HepG2 (cell line): ENCODE data around the gene DZANK1. TPM values are rescaled to one million over a fixed set of nuclear protein-coding genes. Genes with fewer than 3 reads are reported as not detected.
A peak's percentile ranks its signal among the peaks of the same experiment; 100 is the strongest.

ENCODE experiments used
- ATAC-seq: fragments of 200-7000 bp; cut with Tn5 transposase; 3 replicates; pipeline ENCODE4 v1.9.1; 2020; ENCODE audit warnings: mild to moderate bottlenecking, moderate library complexity
- BruUV-seq: library from RNA; stranded (reverse); fragments of 400-500 nt; replicated peaks from 2 replicates; lab custom pipeline; 2021; lab: Mats Ljungman, UMichigan
- CTCF ChIA-PET: fragments of 300-600 bp; formaldehyde crosslinking; extraction: SDS; loops from one replicate; lab custom pipeline; 2021; ENCODE audit warnings: low total read pairs, inconsistent platforms, low intra/inter-chr PET ratio; lab: Yijun Ruan, JAX
- POLR2A ChIA-PET: fragments of 350-600 bp; sonication (Branson Sonifier 250); formaldehyde crosslinking; loops from one replicate; lab custom pipeline; 2020; ENCODE audit warnings: antibody characterized with exemption, inconsistent platforms; lab: Yijun Ruan, JAX
- DNase-seq: peaks from one replicate; pipeline ENCODE4 v3.0.0-alpha.2; 2015; ENCODE audit warnings: low spot score
- FAIRE-seq: peaks from 3 replicates; lab custom pipeline; 2011; peaks lifted over from hg19 to GRCh38; lab: Jason Lieb, UNC
- H2AFZ ChIP-seq: one replicate; pipeline ENCODE4 v1.6.1; 2011; ENCODE audit warnings: low read length, inconsistent platforms
- H3K27ac ChIP-seq: fragments of 300-600 bp; 3 replicates; pipeline ENCODE4 v1.8.0; 2011; ENCODE audit warnings: mixed run types, mild to moderate bottlenecking, mixed read lengths, low read length, inconsistent platforms; ENCODE audit not compliant: insufficient read depth; ENCODE audit errors: extremely low read length
- H3K27me3 ChIP-seq, 2 experiments: fragments of 200-600 bp in 1 of 2; 2 replicates in 1 of 2; 3 replicates in 1 of 2; pipeline versions ENCODE4 v1.6.0 to v1.8.0; 2011; ENCODE audit warnings: low read length in 2 of 2, mild to moderate bottlenecking in 2 of 2, moderate library complexity in 2 of 2, inconsistent platforms in 1 of 2; ENCODE audit not compliant: insufficient read depth in 2 of 2, control insufficient read depth in 1 of 2
- H3K36me3 ChIP-seq, 2 experiments: fragments of 200-600 bp in 1 of 2; replicated peaks in 1 of 2; 2 replicates in 1 of 2; 3 replicates in 1 of 2; pipeline versions ENCODE4 v1.5.1 to v1.8.0; 2011; ENCODE audit warnings: low read length in 2 of 2, inconsistent platforms in 1 of 2; ENCODE audit not compliant: insufficient read depth in 2 of 2, control insufficient read depth in 1 of 2
- H3K4me1 ChIP-seq: 2 replicates; pipeline ENCODE4 v1.5.1; 2012; ENCODE audit warnings: low read length, inconsistent platforms; ENCODE audit not compliant: insufficient read depth
- H3K4me2 ChIP-seq: 2 replicates; pipeline ENCODE4 v1.6.0; 2011; ENCODE audit warnings: low read depth, low read length, inconsistent platforms
- H3K4me3 ChIP-seq, 3 experiments: fragments of 200-600 bp in 1 of 3; sonication (generic), shearing (Covaris generic) in 1 of 3; replicated peaks in 1 of 3; 2 replicates each; pipeline ENCODE4 v1.5.1; 2011 to 2016; ENCODE audit warnings: low read length in 3 of 3, inconsistent platforms in 2 of 3, low read depth in 2 of 3, mild to moderate bottlenecking in 2 of 3, control low read depth in 1 of 3, mixed read lengths in 1 of 3; ENCODE audit not compliant: insufficient read depth in 1 of 3
- H3K79me2 ChIP-seq: one replicate; pipeline ENCODE4 v1.6.1; 2011; ENCODE audit warnings: low read length, inconsistent platforms; ENCODE audit not compliant: insufficient read depth
- H3K9ac ChIP-seq: 2 replicates; pipeline ENCODE4 v1.6.0; 2011; ENCODE audit warnings: mild to moderate bottlenecking, low read depth, low read length, inconsistent platforms; ENCODE audit not compliant: insufficient read depth
- H3K9me3 ChIP-seq: 2 replicates; pipeline ENCODE4 v1.5.1; 2012; ENCODE audit warnings: mild to moderate bottlenecking, low read length
- H4K20me1 ChIP-seq: 2 replicates; pipeline ENCODE4 v1.6.0; 2011; ENCODE audit warnings: inconsistent platforms, mild to moderate bottlenecking, low read length, moderate library complexity; ENCODE audit not compliant: insufficient read depth
- STAG1 ChIP-seq: sonication (generic); formaldehyde crosslinking; IDR thresholded peaks from 2 replicates; pipeline ENCODE4 v1.4.0; 2020; ENCODE audit warnings: missing genetic modification reagents
- WGBS: methylation state at CpG from one replicate; pipeline ENCODE4 v1.1.6; 2017; ENCODE audit warnings: low lambda C conversion rate; 5-methylcytosine and 5-hydroxymethylcytosine counted together
- in situ Hi-C: cut with HindIII; loops from 2 replicates; pipeline ENCODE4 v1.10.0; 2017; ENCODE audit warnings: low pct_unique_long_range_greater_than_20kb; ENCODE audit not compliant: extremely low pct_ligation_motif_present
- intact Hi-C: fragments of 100-400 bp; cut with micrococcal nuclease; formaldehyde crosslinking; loops from one replicate; pipeline ENCODE4 v1.10.0; 2022; ENCODE audit not compliant: unreplicated experiment
- polyA plus RNA-seq, 8 experiments: library from polyadenylated mRNA; depleted of rRNA in 3 of 8; stranded (reverse) in 7 of 8; unstranded in 1 of 8; fragments of >200 nt; fragmentation: Illumina TruSeq in 4 of 8; extraction: Trizol in 4 of 8; gene quantifications; 2 replicates each; pipeline versions ENCODE4 v1.2.1 to v1.2.3, GENCODE V29; 2011 to 2016; ENCODE audit warnings: low read depth in 4 of 8, missing spikeins in 1 of 8, mixed read lengths in 1 of 8; ENCODE audit not compliant: insufficient read depth in 1 of 8
- total RNA-seq, 5 experiments: library from RNA; depleted of rRNA; stranded (reverse); fragments of >200 nt; fragmentation: Illumina TruSeq; extraction: Trizol; gene quantifications; 2 replicates each; pipeline ENCODE4 v1.2.3, GENCODE V29; 2016; ENCODE audit warnings: low read depth in 1 of 5
- TF ChIP-seq, protein P1 (sequence below): sonication (generic); formaldehyde crosslinking; IDR thresholded peaks from 2 replicates; pipeline ENCODE4 v1.4.0; 2020; ENCODE audit warnings: mild to moderate bottlenecking, missing genetic modification reagents

Gene DZANK1
- total and polyA plus RNA-seq, 2 of the 13 experiments (the other 11 are each of a cell fraction or from before 2014, with no cell fraction given) = 1.6 to 3.2 TPM

DNA sequence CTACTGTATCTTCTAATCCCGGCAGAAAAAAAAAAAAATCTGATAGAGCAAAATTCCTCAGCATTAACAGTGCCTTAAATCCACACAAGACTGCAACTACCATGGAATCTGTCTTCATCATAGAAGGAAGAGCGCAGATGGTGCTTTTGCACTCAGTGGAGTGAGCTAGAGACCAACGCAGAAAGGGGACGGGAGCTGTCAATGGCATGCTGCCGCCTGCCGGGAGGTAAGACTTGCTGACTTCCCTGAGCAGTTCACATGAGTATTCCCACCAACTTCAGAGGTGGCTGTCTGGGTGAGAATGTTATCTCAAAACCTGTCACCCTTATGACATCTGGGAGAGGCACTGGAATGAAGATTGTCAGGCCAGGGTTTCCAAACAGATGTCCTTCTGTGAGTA is 35.6 kb downstream of the DZANK1 start:
- H3K4me3 ChIP-seq = no peak overlapping the region
- no TSS peak for BruUV-seq
- no peaks in the 10 kb centered on the region for H4K20me1 ChIP-seq
- H3K4me1 ChIP-seq = peaks cover 15% of the 10 kb centered on the region
- no peak overlapping the region for H3K4me2 ChIP-seq
- in situ Hi-C loops = no loop called here
- no peak overlapping the region for H2AFZ ChIP-seq
- no peak overlapping the region for H3K9ac ChIP-seq
- WGBS = 84% methylated on average over 6 of the region's 6 CpGs
- H3K9me3 ChIP-seq = no peaks in the 10 kb centered on the region
- H3K27me3 ChIP-seq = no peaks in the 10 kb centered on the region
- H3K36me3 ChIP-seq = no peaks in the 10 kb centered on the region
- POLR2A ChIA-PET = no interaction called here
- FAIRE-seq (no peak), ATAC-seq (no peak)
- CTCF ChIA-PET = no interaction called here
- intact Hi-C loops = loop anchor here (1.0 kb wide), 1 partner anchor 18 kb away; no protein-coding TSS in a partner anchor
- peak; percentile 23; the same call in 1 of the 2 replicates for TF ChIP-seq STAG1 (CRISPR knock-in tag)
- TF ChIP-seq, protein P1, sequence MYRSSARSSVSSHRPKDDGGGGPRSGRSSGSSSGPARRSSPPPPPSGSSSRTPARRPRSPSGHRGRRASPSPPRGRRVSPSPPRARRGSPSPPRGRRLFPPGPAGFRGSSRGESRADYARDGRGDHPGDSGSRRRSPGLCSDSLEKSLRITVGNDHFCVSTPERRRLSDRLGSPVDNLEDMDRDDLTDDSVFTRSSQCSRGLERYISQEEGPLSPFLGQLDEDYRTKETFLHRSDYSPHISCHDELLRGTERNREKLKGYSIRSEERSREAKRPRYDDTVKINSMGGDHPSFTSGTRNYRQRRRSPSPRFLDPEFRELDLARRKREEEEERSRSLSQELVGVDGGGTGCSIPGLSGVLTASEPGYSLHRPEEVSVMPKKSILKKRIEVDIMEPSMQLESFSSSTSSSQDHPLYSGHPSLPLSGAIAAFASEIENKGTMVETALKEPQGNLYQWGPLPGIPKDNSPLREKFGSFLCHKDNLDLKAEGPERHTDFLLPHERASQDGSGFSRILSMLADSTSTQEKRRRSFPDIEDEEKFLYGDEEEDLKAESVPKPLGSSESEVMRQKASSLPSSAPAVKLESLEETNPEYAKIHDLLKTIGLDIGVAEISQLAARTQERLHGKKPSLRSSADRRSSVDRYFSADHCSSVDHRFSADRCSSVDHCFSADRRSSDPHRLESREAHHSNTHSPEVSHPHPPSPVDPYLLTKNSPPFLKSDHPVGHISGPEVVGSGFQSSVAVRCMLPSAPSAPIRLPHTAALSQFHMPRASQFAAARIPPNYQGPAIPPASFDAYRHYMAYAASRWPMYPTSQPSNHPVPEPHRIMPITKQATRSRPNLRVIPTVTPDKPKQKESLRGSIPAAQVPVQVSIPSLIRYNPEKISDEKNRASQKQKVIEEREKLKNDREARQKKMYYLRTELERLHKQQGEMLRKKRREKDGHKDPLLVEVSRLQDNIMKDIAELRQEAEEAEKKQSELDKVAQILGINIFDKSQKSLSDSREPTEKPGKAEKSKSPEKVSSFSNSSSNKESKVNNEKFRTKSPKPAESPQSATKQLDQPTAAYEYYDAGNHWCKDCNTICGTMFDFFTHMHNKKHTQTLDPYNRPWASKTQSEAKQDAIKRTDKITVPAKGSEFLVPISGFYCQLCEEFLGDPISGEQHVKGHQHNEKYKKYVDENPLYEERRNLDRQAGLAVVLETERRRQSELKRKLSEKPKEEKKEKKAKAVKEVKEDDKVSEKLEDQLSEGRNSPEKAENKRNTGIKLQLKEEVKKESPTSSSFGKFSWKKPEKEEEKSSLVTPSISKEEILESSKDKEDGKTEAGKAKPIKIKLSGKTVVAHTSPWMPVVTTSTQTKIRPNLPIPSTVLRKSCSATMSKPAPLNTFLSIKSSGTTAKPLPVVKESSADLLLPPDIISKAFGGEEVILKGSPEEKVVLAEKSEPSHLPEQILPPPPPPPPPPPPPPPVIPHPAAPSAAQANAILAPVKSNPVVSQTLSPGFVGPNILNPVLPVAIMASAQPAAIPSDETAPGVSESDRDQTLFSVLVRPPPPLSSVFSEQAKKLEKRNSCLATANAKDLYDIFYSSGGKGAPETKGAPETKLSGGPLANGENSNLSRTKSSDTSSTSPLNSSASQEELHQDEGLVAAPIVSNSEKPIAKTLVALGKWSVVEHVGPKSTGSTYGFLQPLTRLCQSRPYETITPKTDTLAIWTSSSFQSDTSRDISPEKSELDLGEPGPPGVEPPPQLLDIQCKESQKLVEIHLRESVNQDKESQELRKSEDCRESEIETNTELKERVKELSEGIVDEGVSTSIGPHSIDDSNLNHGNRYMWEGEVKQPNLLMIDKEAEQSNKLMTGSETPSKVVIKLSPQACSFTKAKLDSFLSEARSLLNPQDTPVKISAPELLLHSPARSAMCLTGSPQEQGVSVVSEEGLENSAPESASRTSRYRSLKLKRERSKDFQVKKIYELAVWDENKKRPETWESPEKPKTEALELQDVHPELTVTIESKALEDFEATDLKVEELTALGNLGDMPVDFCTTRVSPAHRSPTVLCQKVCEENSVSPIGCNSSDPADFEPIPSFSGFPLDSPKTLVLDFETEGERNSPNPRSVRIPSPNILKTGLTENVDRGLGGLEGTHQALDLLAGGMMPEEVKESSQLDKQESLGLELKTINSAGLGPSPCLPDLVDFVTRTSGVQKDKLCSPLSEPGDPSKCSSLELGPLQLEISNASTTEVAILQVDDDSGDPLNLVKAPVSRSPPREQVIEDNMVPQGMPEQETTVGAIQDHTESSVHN (CRISPR knock-in tag) = no peak
- TF ChIP-seq, all 625 proteins: peak for 1
- no peak overlapping the region for H3K27ac ChIP-seq
- H3K79me2 ChIP-seq = no peaks in the 10 kb centered on the region
- DNase-seq = no peak
